B cell (primary cell): ENCODE measurements around the gene GGT1. TPM values are rescaled to one million over a fixed set of nuclear protein-coding genes. Genes with fewer than 3 reads are reported as not detected.
"Not testable (repeated sequence)": the region's sequence is repeated elsewhere in the genome, so short reads cannot be mapped to it uniquely, and the experiment has no call there.

Source experiments
- ATAC-seq: fragments of 200-7000 bp; cut with Tn5 transposase; one replicate; pipeline ENCODE4 v1.10.0; 2021; ENCODE audit warnings: low read depth, mild to moderate bottlenecking, moderate number of reproducible peaks, moderate library complexity
- CTCF ChIA-PET: fragments of 350-600 bp; sonication (Branson Sonifier 250); formaldehyde crosslinking; loops from one replicate; lab custom pipeline; 2021; ENCODE audit warnings: antibody characterized with exemption, inconsistent platforms; lab: Charles Lee
- POLR2A ChIA-PET: fragments of 350-600 bp; sonication (Branson Sonifier 250); formaldehyde crosslinking; loops from one replicate; lab custom pipeline; 2021; ENCODE audit warnings: antibody characterized with exemption; lab: Charles Lee
- DNase-seq: peaks from one replicate; pipeline ENCODE4 v3.0.0; 2013
- H2AFZ ChIP-seq: 2 replicates; pipeline ENCODE4 v1.6.1; 2012; ENCODE audit warnings: mild to moderate bottlenecking, low read depth, low read length; ENCODE audit not compliant: insufficient read depth, poor library complexity, severe bottlenecking
- H3K27ac ChIP-seq, 2 donors: 1 replicate in 1 of 2; 2 replicates in 1 of 2; pipeline ENCODE4 v1.5.1; 2012 to 2013; ENCODE audit warnings: low read length in 2 of 2, mild to moderate bottlenecking in 2 of 2, moderate library complexity in 1 of 2
- H3K27me3 ChIP-seq, 4 experiments: fragments of 200-600 bp in 1 of 4; sonication (generic) in 1 of 4; replicated peaks in 1 of 4; 1 replicate in 2 of 4; 2 replicates in 2 of 4; pipeline versions ENCODE4 v1.6.1 to v1.7.0; 2013 to 2016; ENCODE audit warnings: low read length in 3 of 4, mild to moderate bottlenecking in 2 of 4, mixed read lengths in 1 of 4, moderate library complexity in 1 of 4; ENCODE audit not compliant: insufficient read depth in 4 of 4, control insufficient read depth in 3 of 4; ENCODE audit errors: control extremely low read depth in 1 of 4
- H3K36me3 ChIP-seq, 2 experiments: replicated peaks in 1 of 2; 1 replicate in 1 of 2; 2 replicates in 1 of 2; pipeline versions ENCODE4 v1.6.1 to v1.7.1; 2013; ENCODE audit warnings: low read length in 1 of 2; ENCODE audit not compliant: insufficient read depth in 2 of 2, control insufficient read depth in 1 of 2; ENCODE audit errors: control extremely low read depth in 1 of 2, extremely low read depth in 1 of 2
- H3K4me1 ChIP-seq, 2 donors: fragments of 200-600 bp in 1 of 2; sonication (generic) in 1 of 2; 1 replicate in 1 of 2; 2 replicates in 1 of 2; pipeline versions ENCODE4 v1.5.1 to v1.6.1; 2013 to 2017; ENCODE audit warnings: low read length in 2 of 2; ENCODE audit not compliant: control insufficient read depth in 2 of 2, insufficient read depth in 2 of 2
- H3K4me2 ChIP-seq: replicated peaks from 2 replicates; pipeline ENCODE3; 2012; ENCODE audit warnings: mild to moderate bottlenecking, low read depth, low read length; ENCODE audit not compliant: poor library complexity, severe bottlenecking
- H3K4me3 ChIP-seq, 5 experiments: fragments of 200-600 bp in 1 of 5; sonication (generic) in 1 of 5; 1 replicate in 3 of 5; 2 replicates in 2 of 5; pipeline versions ENCODE4 v1.5.1 to v1.7.0; 2011 to 2016; ENCODE audit warnings: low read length in 4 of 5, mild to moderate bottlenecking in 4 of 5, low read depth in 2 of 5, control low read depth in 1 of 5, moderate library complexity in 1 of 5; ENCODE audit not compliant: insufficient read depth in 1 of 5; ENCODE audit errors: control extremely low read depth in 1 of 5, extremely low read depth in 1 of 5
- H3K79me2 ChIP-seq: fragments of 200-600 bp; sonication (generic); one replicate; pipeline ENCODE4 v1.6.0; 2016; ENCODE audit warnings: low read length; ENCODE audit not compliant: control insufficient read depth, insufficient read depth
- H3K9ac ChIP-seq: fragments of 200-600 bp; sonication (generic); 2 replicates; pipeline ENCODE4 v1.6.1; 2017; ENCODE audit warnings: mild to moderate bottlenecking, low read length, moderate library complexity
- H3K9me3 ChIP-seq, 3 donors: one replicate each; pipeline versions ENCODE4 v1.6.1 to v1.7.1; 2013; ENCODE audit warnings: low read length in 2 of 3; ENCODE audit not compliant: control insufficient read depth in 2 of 3, insufficient read depth in 1 of 3; ENCODE audit errors: control extremely low read depth in 1 of 3
- H4K20me1 ChIP-seq: 2 replicates; pipeline ENCODE4 v1.6.0; 2012; ENCODE audit warnings: mild to moderate bottlenecking, low read length; ENCODE audit not compliant: insufficient read depth, control insufficient read depth, poor library complexity, severe bottlenecking
- H3K27ac Mint-ChIP-seq: one replicate; pipeline ENCODE4 v1.8.0; 2021; ENCODE audit warnings: mixed read lengths
- H3K27me3 Mint-ChIP-seq: one replicate; pipeline ENCODE4 v1.8.0; 2021; ENCODE audit warnings: mixed read lengths
- H3K4me1 Mint-ChIP-seq: one replicate; pipeline ENCODE4 v1.8.0; 2021; ENCODE audit warnings: mixed read lengths
- H3K4me3 Mint-ChIP-seq: one replicate; pipeline ENCODE4 v1.8.0; 2021; ENCODE audit warnings: mixed read lengths
- H3K9me3 Mint-ChIP-seq: one replicate; pipeline ENCODE4 v1.8.0; 2022; ENCODE audit warnings: mixed read lengths; ENCODE audit not compliant: insufficient read depth
- WGBS: methylation state at CpG from one replicate; pipeline ENCODE4 v1.1.5; 2013; ENCODE audit warnings: missing lambda C conversion rate; ENCODE audit not compliant: insufficient coverage; 5-methylcytosine and 5-hydroxymethylcytosine counted together
- intact Hi-C: fragments of 100-400 bp; cut with micrococcal nuclease; formaldehyde crosslinking; loops from one replicate; pipeline ENCODE4 v1.10.0; 2022
- polyA plus RNA-seq: library from polyadenylated mRNA; depleted of rRNA; stranded (reverse); fragments of >200 nt; gene quantifications from 2 replicates; pipeline ENCODE4 v1.2.3, GENCODE V29; 2012
- total RNA-seq, 2 donors: library from RNA; stranded (reverse); fragments of 120-200 nt in 1 of 2; gene quantifications; 1 replicate in 1 of 2; 2 replicates in 1 of 2; pipeline versions ENCODE4 v1.2.3 to v1.2.4, GENCODE V29; 2013 to 2022
- TF ChIP-seq, protein P1 (sequence below): fragments of 200-600 bp; IDR thresholded peaks from one replicate; pipeline ENCODE4 v1.8.0; 2022; ENCODE audit warnings: antibody characterized with exemption, mild to moderate bottlenecking

Gene GGT1
- total and polyA plus RNA-seq, 2 donors (not counting 1 experiment from before 2014, with no cell fraction given) = 7.8 to 22.1 TPM

DNA sequence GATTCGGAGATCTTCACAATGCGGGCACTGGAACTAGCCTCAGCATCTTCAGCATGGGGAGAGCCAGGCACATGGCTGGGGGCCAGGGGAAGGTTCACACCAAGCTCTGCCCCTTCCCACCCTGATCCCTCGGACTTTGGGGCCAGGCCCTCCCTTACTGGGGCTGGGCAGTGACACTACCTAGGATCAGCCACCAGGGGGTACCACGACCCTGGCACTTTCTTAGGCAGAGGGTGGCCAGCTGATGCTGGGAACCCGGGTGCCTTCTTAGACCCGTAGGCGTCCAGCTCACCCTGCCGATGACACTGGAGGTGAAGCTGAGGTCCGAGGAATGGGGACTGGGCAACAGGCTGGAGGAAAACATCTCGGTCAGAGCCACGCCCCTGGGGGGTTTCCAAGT, 26.1 kb downstream of the GGT1 start:
- TF ChIP-seq, protein P1, sequence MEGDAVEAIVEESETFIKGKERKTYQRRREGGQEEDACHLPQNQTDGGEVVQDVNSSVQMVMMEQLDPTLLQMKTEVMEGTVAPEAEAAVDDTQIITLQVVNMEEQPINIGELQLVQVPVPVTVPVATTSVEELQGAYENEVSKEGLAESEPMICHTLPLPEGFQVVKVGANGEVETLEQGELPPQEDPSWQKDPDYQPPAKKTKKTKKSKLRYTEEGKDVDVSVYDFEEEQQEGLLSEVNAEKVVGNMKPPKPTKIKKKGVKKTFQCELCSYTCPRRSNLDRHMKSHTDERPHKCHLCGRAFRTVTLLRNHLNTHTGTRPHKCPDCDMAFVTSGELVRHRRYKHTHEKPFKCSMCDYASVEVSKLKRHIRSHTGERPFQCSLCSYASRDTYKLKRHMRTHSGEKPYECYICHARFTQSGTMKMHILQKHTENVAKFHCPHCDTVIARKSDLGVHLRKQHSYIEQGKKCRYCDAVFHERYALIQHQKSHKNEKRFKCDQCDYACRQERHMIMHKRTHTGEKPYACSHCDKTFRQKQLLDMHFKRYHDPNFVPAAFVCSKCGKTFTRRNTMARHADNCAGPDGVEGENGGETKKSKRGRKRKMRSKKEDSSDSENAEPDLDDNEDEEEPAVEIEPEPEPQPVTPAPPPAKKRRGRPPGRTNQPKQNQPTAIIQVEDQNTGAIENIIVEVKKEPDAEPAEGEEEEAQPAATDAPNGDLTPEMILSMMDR = peak; percentile 34
- 69% methylated on average over 4 of the region's 11 CpGs for WGBS
- intact Hi-C loops, H3K36me3 ChIP-seq, H3K27me3 ChIP-seq, H3K27me3 Mint-ChIP-seq, H2AFZ ChIP-seq, H3K9me3 ChIP-seq, H3K9ac ChIP-seq, H3K4me2 ChIP-seq, POLR2A ChIA-PET, H3K27ac ChIP-seq, DNase-seq, H3K79me2 ChIP-seq, H4K20me1 ChIP-seq, H3K27ac Mint-ChIP-seq, H3K4me3 ChIP-seq, H3K9me3 Mint-ChIP-seq, H3K4me1 ChIP-seq, H3K4me3 Mint-ChIP-seq, ATAC-seq: not testable (repeated sequence)
- CTCF ChIA-PET = interaction anchor here (0.6 kb wide), 1 partner anchor 128 kb away, joined by 4 read pairs; no protein-coding TSS in a partner anchor
- H3K4me1 Mint-ChIP-seq = peaks cover 10% of the 10 kb centered on the region

DNA sequence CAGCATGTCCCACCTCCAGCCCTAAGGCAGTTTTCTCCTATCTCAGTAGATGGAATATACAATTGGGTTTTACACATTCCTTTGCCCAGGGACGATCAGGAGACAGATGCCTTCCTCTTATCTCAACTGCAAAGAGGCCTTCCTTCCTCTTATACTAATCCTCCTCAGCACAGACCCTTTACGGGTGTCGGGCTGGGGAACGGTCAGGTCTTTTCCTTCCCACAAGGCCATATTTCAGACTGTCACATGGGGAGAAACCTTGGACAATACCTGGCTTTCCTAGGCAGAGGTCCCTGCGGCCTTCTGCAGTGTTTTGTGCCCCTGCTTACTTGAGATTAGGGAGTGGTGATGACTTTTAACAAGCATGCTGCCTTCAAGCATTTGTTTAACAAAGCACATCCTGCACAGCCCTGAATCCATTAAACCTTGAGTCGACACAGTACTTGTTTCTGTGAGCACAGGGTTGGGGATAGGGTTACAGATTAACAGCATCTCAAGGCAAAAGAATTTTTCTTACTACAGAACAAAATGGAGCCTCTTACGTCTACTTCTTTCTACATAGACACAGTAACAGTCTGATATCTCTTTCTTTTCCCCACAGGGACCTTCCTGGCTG, 27.9 kb downstream of the GGT1 start:
- H3K79me2 ChIP-seq = not testable (repeated sequence)

DNA sequence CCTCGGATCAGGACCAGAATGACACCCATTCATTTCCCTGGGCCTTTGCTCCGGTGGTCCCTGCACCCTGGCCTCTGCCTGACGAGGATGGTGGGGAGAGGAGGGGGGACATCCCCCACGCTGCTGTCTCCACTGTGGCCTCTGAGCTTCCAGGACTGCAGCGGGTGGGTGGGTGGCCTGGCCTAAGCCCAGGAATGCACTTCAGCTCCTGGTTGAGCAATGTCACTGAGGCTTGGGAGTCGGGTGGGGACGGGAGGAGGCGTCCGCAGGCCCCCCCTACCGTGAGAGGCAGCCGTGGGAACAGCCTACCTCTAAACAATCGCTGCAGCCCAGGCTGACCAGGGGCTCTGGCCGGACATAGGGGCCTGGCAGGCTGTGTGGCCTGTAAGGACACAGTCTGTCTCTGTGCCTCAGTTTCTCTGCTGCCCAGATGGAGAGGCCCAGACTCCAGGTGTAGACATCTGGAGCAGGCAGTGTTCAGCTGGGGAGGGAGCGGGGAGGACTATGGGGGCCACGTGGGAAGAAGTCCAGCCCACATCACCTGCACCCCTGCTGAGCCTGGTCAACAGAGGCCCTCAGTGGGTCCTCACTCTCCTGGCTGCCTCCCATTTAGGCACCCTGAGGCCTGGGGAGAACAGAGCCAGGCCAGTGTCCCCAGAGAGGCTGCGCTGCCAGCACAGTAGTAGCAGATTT, 28.6 kb downstream of the GGT1 start:
- POLR2A ChIA-PET, H2AFZ ChIP-seq, H3K27ac ChIP-seq, H3K79me2 ChIP-seq, H3K4me3 ChIP-seq, H3K36me3 ChIP-seq, H3K4me1 ChIP-seq, H3K27me3 ChIP-seq, CTCF ChIA-PET, H4K20me1 ChIP-seq, H3K27me3 Mint-ChIP-seq, H3K9me3 ChIP-seq, H3K27ac Mint-ChIP-seq, H3K4me3 Mint-ChIP-seq, H3K9ac ChIP-seq, ATAC-seq, intact Hi-C loops, DNase-seq, H3K9me3 Mint-ChIP-seq, H3K4me2 ChIP-seq: not testable (repeated sequence)
- H3K4me1 Mint-ChIP-seq = peaks cover 19% of the 10 kb centered on the region
- 89% methylated on average over 10 of the region's 16 CpGs for WGBS

More for the DNA sequence above, 27.9 kb downstream of the GGT1 start:
- ATAC-seq, H3K27me3 Mint-ChIP-seq, H3K27ac Mint-ChIP-seq, intact Hi-C loops, H3K9ac ChIP-seq, H3K36me3 ChIP-seq, CTCF ChIA-PET, H3K9me3 ChIP-seq, H3K4me1 ChIP-seq, POLR2A ChIA-PET, DNase-seq, H3K27ac ChIP-seq, H3K9me3 Mint-ChIP-seq, H3K4me3 ChIP-seq, H2AFZ ChIP-seq, H3K4me3 Mint-ChIP-seq, H3K27me3 ChIP-seq, H4K20me1 ChIP-seq, H3K4me2 ChIP-seq: not testable (repeated sequence)
- WGBS = no CpG with 5 or more reads among the region's 7 CpGs
- H3K4me1 Mint-ChIP-seq = peaks cover 17% of the 10 kb centered on the region
